Lower lobe of right lung (tissue), 2 donors: ENCODE results near the gene GPR143. TPM values are rescaled to one million over a fixed set of nuclear protein-coding genes. Genes with fewer than 3 reads are reported as not detected.

Experiments used
- ATAC-seq, 2 donors: fragments of 200-7000 bp; cut with Tn5 transposase; one replicate each; pipeline ENCODE4 v1.9.1; 2020 to 2022; ENCODE audit warnings: mild to moderate bottlenecking in 2 of 2, moderate library complexity in 2 of 2
- DNase-seq: peaks from one replicate; pipeline ENCODE4 v3.0.0-alpha.2; 2020
- H3K27ac ChIP-seq: fragments of 200-600 bp; one replicate; pipeline ENCODE4 v1.8.0; 2022
- H3K27me3 ChIP-seq: fragments of 200-600 bp; one replicate; pipeline ENCODE4 v1.8.0; 2022; ENCODE audit warnings: low read depth
- H3K36me3 ChIP-seq: fragments of 200-600 bp; one replicate; pipeline ENCODE4 v1.8.0; 2022; ENCODE audit warnings: mild to moderate bottlenecking
- H3K4me1 ChIP-seq: fragments of 200-600 bp; one replicate; pipeline ENCODE4 v1.8.0; 2022
- H3K4me3 ChIP-seq: fragments of 200-600 bp; one replicate; pipeline ENCODE4 v1.8.0; 2022; ENCODE audit warnings: mild to moderate bottlenecking
- H3K9me3 ChIP-seq: fragments of 200-600 bp; one replicate; pipeline ENCODE4 v1.8.0; 2022
- CTCF ChIP-seq: fragments of 200-600 bp; IDR thresholded peaks from one replicate; pipeline ENCODE4 v1.8.0; 2022; ENCODE audit warnings: antibody characterized with exemption, mild to moderate bottlenecking
- intact Hi-C: fragments of 100-400 bp; cut with DNase I; formaldehyde crosslinking; loops from one replicate; pipeline ENCODE4 v1.11.0; 2022
- total RNA-seq: library from RNA; stranded (reverse); fragmentation: NEBNext Ultra II Directional; extraction: Animal tissue kit (Norgen Biotek cat#: 25700); gene quantifications from one replicate; pipeline ENCODE4 v1.2.1, GENCODE V29; 2021
- donor health status: DM: no; HTN: yes; CAD: no; lungs with severe emphysema.

Gene GPR143
- total RNA-seq, 1 donor from 2014 or later, result 0.47 TPM

GRCh38 chrX:9737363-9737762 is 28.3 kb downstream of the GPR143 start:
- DNase-seq (no peak), ATAC-seq (no peak)
- TF ChIP-seq CTCF, result no peak
- Histone ChIP-seq H3K4me3 (no peak overlapping the region), H3K4me1 (no peaks in the 10 kb centered on the region), H3K27me3 (no peaks in the 10 kb centered on the region), H3K36me3 (no peaks in the 10 kb centered on the region), H3K27ac (no peak overlapping the region), H3K9me3 (no peaks in the 10 kb centered on the region)
- intact Hi-C loops, result no loop called here

- Histone ChIP-seq H3K27ac (no peak overlapping the region), H3K27me3 (no peaks in the 10 kb centered on the region), H3K36me3 (no peaks in the 10 kb centered on the region), H3K9me3 (no peaks in the 10 kb centered on the region), H3K4me1 (no peaks in the 10 kb centered on the region), H3K4me3 (no peak overlapping the region)
- DNase-seq (no peak), ATAC-seq (no peak)
- TF ChIP-seq CTCF, result no peak
- intact Hi-C loops, result no loop called here
Observed at GRCh38 chrX:9730752-9731151, 34.9 kb downstream of the GPR143 start.

GRCh38 chrX:9730078-9730477 is 35.6 kb downstream of the GPR143 start:
- no peaks in the 10 kb centered on the region for H3K27me3 ChIP-seq
- no peak for DNase-seq
- H3K4me3 ChIP-seq, result no peak overlapping the region
- H3K27ac ChIP-seq, result no peak overlapping the region
- intact Hi-C loops, result no loop called here
- ATAC-seq, result no peak
- H3K9me3 ChIP-seq, result no peaks in the 10 kb centered on the region
- no peaks in the 10 kb centered on the region for H3K36me3 ChIP-seq
- no peak for TF ChIP-seq CTCF
- no peaks in the 10 kb centered on the region for H3K4me1 ChIP-seq

- intact Hi-C loops, result no loop called here
- Histone ChIP-seq H3K4me3 (no peak overlapping the region), H3K27me3 (no peaks in the 10 kb centered on the region), H3K9me3 (no peaks in the 10 kb centered on the region), H3K36me3 (no peaks in the 10 kb centered on the region), H3K4me1 (no peaks in the 10 kb centered on the region), H3K27ac (no peak overlapping the region)
- no peak for DNase-seq
- ATAC-seq, result no peak
- no peak for TF ChIP-seq CTCF
Observed at GRCh38 chrX:9729171-9729885, 36.3 kb downstream of the GPR143 start.

- ATAC-seq, result no peak
Observed at GRCh38 chrX:9728261-9728660, 37.4 kb downstream of the GPR143 start.

More at GRCh38 chrX:9728261-9728660, 37.4 kb downstream of the GPR143 start:
- DNase-seq, result no peak
- no peaks in the 10 kb centered on the region for H3K27me3 ChIP-seq
- H3K4me3 ChIP-seq, result no peak overlapping the region
- H3K36me3 ChIP-seq, result no peaks in the 10 kb centered on the region
- no peaks in the 10 kb centered on the region for H3K4me1 ChIP-seq
- intact Hi-C loops, result no loop called here
- TF ChIP-seq CTCF, result no peak
- H3K9me3 ChIP-seq, result no peaks in the 10 kb centered on the region
- no peak overlapping the region for H3K27ac ChIP-seq
